Heart left ventricle (tissue), 16 donors: ENCODE data around the gene IDE. TPM values are rescaled to one million over a fixed set of nuclear protein-coding genes. Genes with fewer than 3 reads are reported as not detected.
"Not testable (repeated sequence)": the region's sequence is repeated elsewhere in the genome, so short reads cannot be mapped to it uniquely, and the experiment has no call there.

Experiments used
- ATAC-seq, 4 donors: fragments of 200-7000 bp; cut with Tn5 transposase; one replicate each; pipeline ENCODE4 v1.9.1; 2020 to 2022; ENCODE audit warnings: moderate library complexity in 4 of 4, mild to moderate bottlenecking in 3 of 4, moderate number of reproducible peaks in 1 of 4
- DNase-seq, 5 donors: peaks; one replicate each; pipeline ENCODE4 v3.0.0-alpha.2; 2020
- H3K27ac ChIP-seq, 12 donors: fragments of 200-600 bp; sonication (generic) in 4 of 12; one replicate each; pipeline versions ENCODE4 v1.5.0 to v1.8.0; 2016 to 2022; ENCODE audit warnings: mild to moderate bottlenecking in 2 of 12
- H3K27me3 ChIP-seq, 9 donors: fragments of 200-600 bp; sonication (generic) in 2 of 9; one replicate each; pipeline versions ENCODE4 v1.5.1 to v1.8.0; 2016 to 2022; ENCODE audit warnings: mild to moderate bottlenecking in 3 of 9
- H3K36me3 ChIP-seq, 9 donors: fragments of 200-600 bp; sonication (generic) in 2 of 9; one replicate each; pipeline versions ENCODE4 v1.5.0 to v1.8.0; 2018 to 2022; ENCODE audit warnings: mild to moderate bottlenecking in 2 of 9
- H3K4me1 ChIP-seq, 12 donors: fragments of 200-600 bp; sonication (generic) in 4 of 12; one replicate each; pipeline versions ENCODE4 v1.5.0 to v1.8.0; 2016 to 2022; ENCODE audit warnings: mild to moderate bottlenecking in 3 of 12
- H3K4me3 ChIP-seq, 12 donors: fragments of 200-600 bp; sonication (generic) in 4 of 12; one replicate each; pipeline versions ENCODE4 v1.5.0 to v1.8.0; 2017 to 2022; ENCODE audit warnings: mild to moderate bottlenecking in 9 of 12, moderate library complexity in 4 of 12
- H3K9me3 ChIP-seq, 12 donors: fragments of 200-600 bp; sonication (generic) in 4 of 12; one replicate each; pipeline versions ENCODE4 v1.5.0 to v1.8.0; 2016 to 2022; ENCODE audit warnings: mild to moderate bottlenecking in 1 of 12
- POLR2A ChIP-seq, 2 donors: fragments of 450-650 bp; IDR thresholded peaks; one replicate each; pipeline ENCODE4 v1.6.1; 2017; ENCODE audit warnings: antibody characterized with exemption in 2 of 2, mild to moderate bottlenecking in 2 of 2, moderate library complexity in 2 of 2
- WGBS, 4 donors: extraction: QIAGEN DNeasy Blood & Tissue Kit in 2 of 4; methylation state at CpG; one replicate each; pipeline versions ENCODE4 v1.1.5 to v1.1.7; 2013 to 2018; 5-methylcytosine and 5-hydroxymethylcytosine counted together
- intact Hi-C, 10 donors: fragments of 100-400 bp; cut with DNase I; formaldehyde crosslinking; loops; one replicate each; pipeline versions ENCODE4 v1.11.1 to v1.14.2; 2022
- polyA plus RNA-seq, 2 donors: library from polyadenylated mRNA; stranded (reverse); fragments of 200-250 nt; gene quantifications; one replicate each; pipeline ENCODE4 v1.2.3, GENCODE V29; 2013
- total RNA-seq, 9 donors: library from RNA; depleted of rRNA in 2 of 9; stranded (reverse); fragments of >200 nt in 2 of 9; fragmentation: NEBNext Ultra II Directional in 3 of 9; extraction: Animal tissue kit (Norgen Biotek cat#: 25700) in 3 of 9; gene quantifications; one replicate each; pipeline versions ENCODE4 v1.1.0 to v1.2.4, GENCODE V29; 2016 to 2023
- TF ChIP-seq, protein P1 (sequence below), 12 donors: fragments of 200-600 bp; sonication (generic) in 4 of 12; IDR thresholded peaks; one replicate each; pipeline versions ENCODE4 v1.5.0 to v1.8.0; 2018 to 2022; ENCODE audit warnings: antibody characterized with exemption in 12 of 12, mild to moderate bottlenecking in 5 of 12
- donor health status: ischemic (EF 13 %, LVEDD 7.1; RV severe dilation, severe dysfunction).
- donor health status: healthy with polysubstance abuse.
- donor health status: DM: no; HTN: yes; CAD: no.
- donor health status: DM: no; HTN: no; CAD: no.
- donor health status: ischemic (EF 25% LVEDD 6.9; RV normal size, moderate dysfunction).
- donor health status: ischemic (EF 25% LVEDD 5.7; RV mildly dilated, moderate dysfunction).
- donor health status: healthy.
- donor health status: DM: yes; HTN: yes; CAD: no.
- donor health status: ischemic (EF 35%, LVEDD 5.7; RV mildly dilated, moderate dysfunction).
- donor health status: nonischemic (EF 11% LVEDD 7.7; RV severe dilation, severe dysfunction).
- donor health status: DM: yes; HTN: yes; CAD: no.
- donor health status: PGD.
- donor health status: ischemic (EF 29% LVEDD 5.4; RV normal size, mild dysfunction).
- donor health status: nonischemic (EF 23%, LVEDD 6.1; RV moderate dilation, normal function).

IDE gene
- total and polyA plus RNA-seq, 11 donors = 11.7 to 51.3 (median 46.0) TPM

DNA sequence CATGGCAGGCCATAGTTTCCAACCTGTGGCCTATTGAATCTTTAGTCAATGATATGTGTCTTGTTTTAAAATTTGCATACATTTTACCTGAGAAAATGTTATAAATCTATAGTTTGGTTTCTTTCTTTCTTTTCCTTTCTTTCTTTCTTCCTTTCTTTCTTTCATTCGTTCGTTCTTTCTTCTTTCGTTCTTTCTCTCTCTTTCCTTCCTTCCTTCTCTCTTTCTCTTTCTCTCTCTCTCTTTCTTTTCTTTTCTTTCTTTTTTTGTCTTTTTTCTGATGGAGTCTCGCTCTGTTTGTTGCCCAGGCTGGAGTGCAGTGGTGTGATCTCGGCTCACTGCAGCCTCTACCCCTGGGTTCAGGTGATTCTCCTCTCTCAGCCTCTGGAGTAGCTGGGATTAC is 133.3 kb downstream of the IDE start:
- intact Hi-C loops = loop anchor here in 1 of 10 donors (10.0 kb wide), 1 partner anchor 86 kb away; no protein-coding TSS in a partner anchor
- H3K9me3 ChIP-seq = no peaks in the 10 kb centered on the region
- no peaks in the 10 kb centered on the region for H3K4me1 ChIP-seq
- ATAC-seq = no peak
- TF ChIP-seq POLR2A (IDR thresholded peaks at IDR 0.05) = no peak
- TF ChIP-seq, protein P1, sequence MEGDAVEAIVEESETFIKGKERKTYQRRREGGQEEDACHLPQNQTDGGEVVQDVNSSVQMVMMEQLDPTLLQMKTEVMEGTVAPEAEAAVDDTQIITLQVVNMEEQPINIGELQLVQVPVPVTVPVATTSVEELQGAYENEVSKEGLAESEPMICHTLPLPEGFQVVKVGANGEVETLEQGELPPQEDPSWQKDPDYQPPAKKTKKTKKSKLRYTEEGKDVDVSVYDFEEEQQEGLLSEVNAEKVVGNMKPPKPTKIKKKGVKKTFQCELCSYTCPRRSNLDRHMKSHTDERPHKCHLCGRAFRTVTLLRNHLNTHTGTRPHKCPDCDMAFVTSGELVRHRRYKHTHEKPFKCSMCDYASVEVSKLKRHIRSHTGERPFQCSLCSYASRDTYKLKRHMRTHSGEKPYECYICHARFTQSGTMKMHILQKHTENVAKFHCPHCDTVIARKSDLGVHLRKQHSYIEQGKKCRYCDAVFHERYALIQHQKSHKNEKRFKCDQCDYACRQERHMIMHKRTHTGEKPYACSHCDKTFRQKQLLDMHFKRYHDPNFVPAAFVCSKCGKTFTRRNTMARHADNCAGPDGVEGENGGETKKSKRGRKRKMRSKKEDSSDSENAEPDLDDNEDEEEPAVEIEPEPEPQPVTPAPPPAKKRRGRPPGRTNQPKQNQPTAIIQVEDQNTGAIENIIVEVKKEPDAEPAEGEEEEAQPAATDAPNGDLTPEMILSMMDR (IDR thresholded peaks at IDR 0.05) = no peak
- DNase-seq = no peak
- 91 to 94% (median 93%) methylated on average over 5 of the region's 5 CpGs for WGBS, 4 donors
- no peak overlapping the region for H3K27ac ChIP-seq
- H3K4me3 ChIP-seq = no peak overlapping the region
- H3K36me3 ChIP-seq = no peaks in the 10 kb centered on the region
- H3K27me3 ChIP-seq = no peaks in the 10 kb centered on the region

DNA sequence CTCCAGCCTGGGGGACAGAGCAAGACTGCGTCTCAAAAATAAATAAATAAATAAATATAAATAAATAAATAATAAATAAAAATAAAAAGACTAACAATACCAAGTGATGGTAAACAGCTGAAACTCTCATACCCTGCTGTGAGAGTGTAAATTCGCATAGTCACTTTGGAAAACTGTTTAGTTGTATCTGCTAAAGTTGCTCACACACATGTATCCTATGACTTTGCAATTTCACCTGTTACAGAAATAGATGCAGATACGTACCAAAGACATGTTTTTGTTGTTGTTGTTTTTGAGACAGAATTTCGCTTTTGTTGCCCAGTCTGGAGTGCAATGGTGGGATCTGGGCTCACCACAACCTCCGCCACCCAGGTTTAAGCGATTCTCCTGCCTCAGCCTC is 135.7 kb downstream of the IDE start:
- ATAC-seq = no peak
- TF ChIP-seq, protein P1 (IDR thresholded peaks at IDR 0.05) = no peak
- no peak for TF ChIP-seq POLR2A (IDR thresholded peaks at IDR 0.05)
- intact Hi-C loops = loop anchor here in 8 of 10 donors (5.0 to 10.0 kb wide), 5 partner anchors 143 to 683 kb away; partner anchors contain the start of genes CPEB3 (in 3 of the 8) and MARCHF5 (in 3 of the 8)
- H3K27ac ChIP-seq = no peak overlapping the region
- WGBS, 4 donors = 91 to 95% (median 93%) methylated on average over 6 of the region's 6 CpGs
- no peaks in the 10 kb centered on the region for H3K27me3 ChIP-seq
- H3K9me3 ChIP-seq = no peaks in the 10 kb centered on the region
- H3K4me3 ChIP-seq = no peak overlapping the region
- peaks cover 0 to 3% (median 0%) of the 10 kb centered on the region in 12 donors for H3K4me1 ChIP-seq
- DNase-seq = no peak
- H3K36me3 ChIP-seq = no peaks in the 10 kb centered on the region

DNA sequence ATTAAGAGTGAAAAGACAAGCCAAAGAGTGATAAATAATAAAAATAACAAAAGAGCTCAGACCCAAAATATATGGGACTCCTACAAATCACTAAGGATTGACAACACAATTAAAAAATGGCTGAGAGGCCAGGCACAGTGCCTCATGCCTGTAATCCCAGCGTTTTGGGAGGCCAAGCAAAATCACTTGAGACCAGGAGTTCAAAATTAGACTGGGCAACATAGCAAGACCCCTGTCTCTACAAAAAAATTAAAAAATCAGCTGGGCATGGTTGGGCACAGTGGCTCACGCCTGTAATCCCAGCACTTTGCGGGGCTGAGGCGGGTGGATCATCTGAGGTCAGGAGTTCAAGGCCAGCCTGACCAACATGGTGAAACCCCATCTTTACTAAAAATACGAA is 137.3 kb downstream of the IDE start:
- TF ChIP-seq, protein P1 (IDR thresholded peaks at IDR 0.05) = no peak
- TF ChIP-seq POLR2A (IDR thresholded peaks at IDR 0.05) = no peak
- DNase-seq (no peak), ATAC-seq (no peak)
- Histone ChIP-seq H3K36me3 (no peaks in the 10 kb centered on the region), H3K27ac (no peak overlapping the region), H3K27me3 (no peaks in the 10 kb centered on the region), H3K9me3 (no peaks in the 10 kb centered on the region), H3K4me3 (no peak overlapping the region), H3K4me1 (peaks cover 0 to 18% (median 4%) of the 10 kb centered on the region in 12 donors)
- 79 to 91% (median 90%) methylated on average over 5 of the region's 5 CpGs for WGBS, 4 donors
- intact Hi-C loops = loop anchor here in 9 of 10 donors (2.0 to 10.0 kb wide), 6 partner anchors 142 to 682 kb away; partner anchors contain the start of genes CPEB3 (in 3 of the 9) and MARCHF5 (in 3 of the 9)

DNA sequence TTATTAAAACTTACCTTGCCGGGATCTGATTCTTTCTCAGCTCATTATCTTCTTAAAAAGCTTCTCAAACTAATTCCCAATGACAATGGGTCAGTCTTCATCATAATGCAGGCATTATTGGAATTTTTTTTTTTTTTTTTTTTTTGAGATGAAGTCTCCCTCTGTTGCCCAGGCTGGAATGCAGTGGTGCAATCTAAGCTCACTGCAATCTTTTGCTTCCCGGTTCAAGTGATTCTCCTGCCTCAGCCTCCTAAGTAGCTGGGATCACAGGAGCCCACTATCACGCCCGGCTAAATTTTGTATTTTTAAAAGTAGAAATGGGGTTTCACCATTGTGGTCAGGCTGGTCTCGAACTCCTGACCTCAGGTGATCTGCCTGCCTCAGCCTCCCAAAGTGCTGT is 137.8 kb downstream of the IDE start:
- intact Hi-C loops = loop anchor here in 9 of 10 donors (2.0 to 10.0 kb wide), 6 partner anchors 141 to 681 kb away; partner anchors contain the start of genes CPEB3 (in 3 of the 9) and MARCHF5 (in 3 of the 9)
- not testable (repeated sequence) for H3K27me3 ChIP-seq
- 87 to 92% (median 90%) methylated on average over 5 of the region's 5 CpGs for WGBS, 4 donors

More for the DNA sequence above, 137.8 kb downstream of the IDE start:
- H3K36me3 ChIP-seq, DNase-seq, ATAC-seq, H3K4me3 ChIP-seq, H3K27ac ChIP-seq, H3K9me3 ChIP-seq: not testable (repeated sequence)
- peaks cover 0 to 22% (median 6%) of the 10 kb centered on the region in 12 donors for H3K4me1 ChIP-seq
